Suprapubic skin (tissue), 4 donors: Measurements from ENCODE around the gene RNF220.

Experiments used
- CTCF ChIP-seq, 2 donors: fragments of 200-600 bp in 1 of 2; fragments of 450-650 bp in 1 of 2; sonication (generic) in 1 of 2; IDR thresholded peaks; one replicate each; pipeline ENCODE4 v1.5.1; 2016 to 2019; ENCODE audit warnings: antibody characterized with exemption in 2 of 2, mild to moderate bottlenecking in 1 of 2, moderate library complexity in 1 of 2
- POLR2A ChIP-seq, 2 donors: fragments of 450-650 bp; IDR thresholded peaks; one replicate each; pipeline ENCODE4 v1.6.1; 2017; ENCODE audit warnings: antibody characterized with exemption in 2 of 2, mild to moderate bottlenecking in 2 of 2, moderate library complexity in 2 of 2
- POLR2AphosphoS5 ChIP-seq, 3 donors: sonication (generic); formaldehyde crosslinking; IDR thresholded peaks; one replicate each; pipeline ENCODE4 v1.6.1; 2017; ENCODE audit warnings: antibody characterized with exemption in 3 of 3

- TF ChIP-seq CTCF (IDR thresholded peaks at IDR 0.05) (no peak), POLR2A (IDR thresholded peaks at IDR 0.05) (no peak), POLR2AphosphoS5 (IDR thresholded peaks at IDR 0.05) (no peak)
Measured at GRCh38 chr1:44605914-44606615, 201.0 kb downstream of the RNF220 start.
